Spleen (tissue), 11 donors: ENCODE results near the gene MRPS33. TPM values are rescaled to one million over a fixed set of nuclear protein-coding genes. Genes with fewer than 3 reads are reported as not detected.

ENCODE experiments used
- DNase-seq: peaks from one replicate; pipeline ENCODE4 v3.0.0-alpha.2; 2020
- H3K27ac ChIP-seq, 8 donors: fragments of 200-600 bp; sonication (generic) in 7 of 8; 1 replicate in 4 of 8; 2 replicates in 4 of 8; pipeline versions ENCODE4 v1.5.0 to v1.8.0; 2016 to 2021; ENCODE audit warnings: inconsistent platforms in 4 of 8, mild to moderate bottlenecking in 4 of 8, moderate library complexity in 1 of 8
- H3K27me3 ChIP-seq, 7 donors: fragments of 200-600 bp; sonication (generic) in 6 of 7; replicated peaks in 1 of 7; 1 replicate in 4 of 7; 2 replicates in 3 of 7; pipeline versions ENCODE4 v1.5.0 to v1.8.0; 2016 to 2021; ENCODE audit warnings: inconsistent platforms in 3 of 7, mild to moderate bottlenecking in 1 of 7
- H3K36me3 ChIP-seq, 6 donors: fragments of 200-600 bp; sonication (generic) in 5 of 6; 1 replicate in 4 of 6; 2 replicates in 2 of 6; pipeline versions ENCODE4 v1.5.0 to v1.8.0; 2016 to 2021; ENCODE audit warnings: inconsistent platforms in 2 of 6
- H3K4me1 ChIP-seq, 6 donors: fragments of 200-600 bp; sonication (generic) in 5 of 6; 1 replicate in 3 of 6; 2 replicates in 3 of 6; pipeline versions ENCODE4 v1.5.0 to v1.8.0; 2016 to 2021; ENCODE audit warnings: inconsistent platforms in 3 of 6
- H3K4me3 ChIP-seq, 8 donors: fragments of 200-600 bp; sonication (generic) in 7 of 8; 1 replicate in 4 of 8; 2 replicates in 4 of 8; pipeline versions ENCODE4 v1.5.0 to v1.8.0; 2016 to 2021; ENCODE audit warnings: inconsistent platforms in 4 of 8, mild to moderate bottlenecking in 4 of 8, moderate library complexity in 2 of 8
- H3K9me3 ChIP-seq, 8 donors: fragments of 200-600 bp; sonication (generic) in 7 of 8; 1 replicate in 4 of 8; 2 replicates in 4 of 8; pipeline versions ENCODE4 v1.5.0 to v1.8.0; 2016 to 2021; ENCODE audit warnings: inconsistent platforms in 4 of 8
- CTCF ChIP-seq, 11 experiments: fragments of 200-600 bp in 7 of 11; fragments of 450-650 bp in 4 of 11; sonication (generic) in 4 of 11; IDR thresholded peaks in 8 of 11; conservative IDR thresholded peaks in 3 of 11; 1 replicate in 7 of 11; 2 replicates in 4 of 11; pipeline versions ENCODE4 v1.4.0 to v1.8.0; 2016 to 2021; ENCODE audit warnings: antibody characterized with exemption in 11 of 11, inconsistent platforms in 4 of 11, mild to moderate bottlenecking in 1 of 11
- POLR2A ChIP-seq, 3 donors: fragments of 450-650 bp; IDR thresholded peaks; one replicate each; pipeline ENCODE4 v1.5.1; 2017; ENCODE audit warnings: antibody characterized with exemption in 3 of 3, mild to moderate bottlenecking in 1 of 3
- POLR2AphosphoS5 ChIP-seq, 3 donors: sonication (generic); formaldehyde crosslinking; IDR thresholded peaks; one replicate each; pipeline ENCODE4 v1.5.1; 2017; ENCODE audit warnings: antibody characterized with exemption in 3 of 3
- WGBS, 5 donors: extraction: QIAGEN DNeasy Blood & Tissue Kit in 3 of 5; methylation state at CpG; one replicate each; pipeline versions ENCODE4 v1.1.5 to v1.1.7; 2013 to 2018; 5-methylcytosine and 5-hydroxymethylcytosine counted together
- intact Hi-C: fragments of 100-400 bp; cut with DNase I; formaldehyde crosslinking; loops from one replicate; pipeline ENCODE4 v1.15.0; 2023; ENCODE audit warnings: low total_unique reads
- polyA plus RNA-seq, 3 donors: library from polyadenylated mRNA; stranded (reverse); fragments of 200-250 nt; gene quantifications; one replicate each; pipeline ENCODE4 v1.2.1, GENCODE V29; 2013
- total RNA-seq, 7 donors: library from RNA; depleted of rRNA in 3 of 7; stranded (reverse); fragments of >200 nt in 3 of 7; fragmentation: NEBNext Ultra II Directional in 4 of 7; extraction: Animal tissue kit (Norgen Biotek cat#: 25700) in 4 of 7; gene quantifications; one replicate each; pipeline versions ENCODE4 v1.1.0 to v1.2.1, GENCODE V29; 2016 to 2021
- donor health status: healthy with polysubstance abuse.
- donor health status: DM: no; HTN: no; CAD: no; lungs with moderate emphysema.
- donor health status: DM: no; HTN: no; CAD: no.
- donor health status: Bipolar disorder and iron deficiency.
- donor health status: healthy.
- donor health status: DM: no; HTN: no; CAD: no.
- donor health status: DM: yes; HTN: yes; CAD: no.

MRPS33 gene
- total and polyA plus RNA-seq, 10 donors: 5.9 to 71.4 (median 27.7) TPM

GRCh38 chr7:141012044-141012685 is 2.6 kb downstream of the MRPS33 start:
- 20 to 24% (median 24%) methylated on average over 3 of the region's 3 CpGs for WGBS, 5 donors
- Histone ChIP-seq H3K36me3 (peaks cover 0 to 35% (median 21%) of the 10 kb centered on the region in 6 donors), H3K27me3 (no peaks in the 10 kb centered on the region), H3K4me3 (no peak overlapping the region), H3K4me1 (peaks cover 11 to 37% (median 24%) of the 10 kb centered on the region in 6 donors), H3K27ac (no peak overlapping the region), H3K9me3 (peaks cover 0 to 10% (median 7%) of the 10 kb centered on the region in 8 donors)
- intact Hi-C loops: loop anchor here (10.0 kb wide), 1 partner anchor 317 kb away; the partner anchor contains the start of gene NDUFB2
- TF ChIP-seq POLR2AphosphoS5 (IDR thresholded peaks at IDR 0.05) (no peak), POLR2A (IDR thresholded peaks at IDR 0.05) (no peak), CTCF (IDR thresholded peaks at IDR 0.05 in 8 of 11, conservative IDR thresholded peaks at IDR 0.05 in 3 of 11) (peak; percentile 25 to 72 (median 62))
- peak; percentile 78 for DNase-seq

GRCh38 chr7:141011443-141011842 is 3.3 kb downstream of the MRPS33 start:
- intact Hi-C loops: loop anchor here (10.0 kb wide), 1 partner anchor 317 kb away; the partner anchor contains the start of gene NDUFB2
- H3K36me3 ChIP-seq: peaks cover 0 to 42% (median 24%) of the 10 kb centered on the region in 6 donors
- peaks cover 0 to 7% (median 4%) of the 10 kb centered on the region in 8 donors for H3K9me3 ChIP-seq
- H3K27ac ChIP-seq: no peak overlapping the region
- peaks cover 11 to 37% (median 24%) of the 10 kb centered on the region in 6 donors for H3K4me1 ChIP-seq
- H3K27me3 ChIP-seq: no peaks in the 10 kb centered on the region
- no peak for DNase-seq
- TF ChIP-seq CTCF (IDR thresholded peaks at IDR 0.05 in 8 of 11, conservative IDR thresholded peaks at IDR 0.05 in 3 of 11): no peak
- TF ChIP-seq POLR2AphosphoS5 (IDR thresholded peaks at IDR 0.05): no peak
- 73 to 84% (median 81%) methylated on average over 4 of the region's 4 CpGs for WGBS, 5 donors
- no peak overlapping the region for H3K4me3 ChIP-seq

- intact Hi-C loops: no loop called here
- 83 to 88% (median 87%) methylated on average over 8 of the region's 8 CpGs for WGBS, 5 donors
- DNase-seq: no peak
- Histone ChIP-seq H3K27ac (no peak overlapping the region), H3K4me1 (no peaks in the 10 kb centered on the region), H3K9me3 (no peaks in the 10 kb centered on the region), H3K4me3 (no peak overlapping the region), H3K27me3 (peaks cover 0 to 4% (median 0%) of the 10 kb centered on the region in 7 donors), H3K36me3 (peaks cover 0 to 36% (median 25%) of the 10 kb centered on the region in 6 donors)
- TF ChIP-seq POLR2A (IDR thresholded peaks at IDR 0.05) (no peak), POLR2AphosphoS5 (IDR thresholded peaks at IDR 0.05) (no peak), CTCF (IDR thresholded peaks at IDR 0.05 in 8 of 11, conservative IDR thresholded peaks at IDR 0.05 in 3 of 11) (no peak)
Measured at GRCh38 chr7:141003172-141004065, 11.3 kb downstream of the MRPS33 start.

GRCh38 chr7:141001546-141001945 is 13.2 kb downstream of the MRPS33 start:
- Histone ChIP-seq H3K4me3 (no peak overlapping the region), H3K4me1 (no peaks in the 10 kb centered on the region), H3K36me3 (peaks cover 0 to 18% (median 14%) of the 10 kb centered on the region in 6 donors), H3K27ac (no peak overlapping the region), H3K27me3 (peaks cover 0 to 4% (median 0%) of the 10 kb centered on the region in 7 donors), H3K9me3 (no peaks in the 10 kb centered on the region)
- no peak for DNase-seq
- intact Hi-C loops: no loop called here
- TF ChIP-seq POLR2A (IDR thresholded peaks at IDR 0.05) (no peak), POLR2AphosphoS5 (IDR thresholded peaks at IDR 0.05) (no peak), CTCF (IDR thresholded peaks at IDR 0.05 in 8 of 11, conservative IDR thresholded peaks at IDR 0.05 in 3 of 11) (no peak)
- 46 to 78% (median 64%) methylated on average over 1 of the region's 1 CpG for WGBS, 5 donors
